H1 (cell line): ENCODE data around the gene RNPEPL1. TPM values are rescaled to one million over a fixed set of nuclear protein-coding genes. Genes with fewer than 3 reads are reported as not detected.

Experiments used
- CTCF ChIA-PET: fragments of 300-600 bp; sonication (Branson Sonifier 250); formaldehyde crosslinking; loops from one replicate; lab custom pipeline; 2021; ENCODE audit not compliant: partially characterized antibody; lab: Charles Lee
- POLR2A ChIA-PET: fragments of 300-600 bp; sonication (Branson Sonifier 250); formaldehyde crosslinking; loops from one replicate; lab custom pipeline; 2021; ENCODE audit warnings: inconsistent platforms; ENCODE audit not compliant: partially characterized antibody; lab: Charles Lee
- DNase-seq, 2 experiments: peaks; one replicate each; pipeline versions ENCODE4 v3.0.0 to v3.0.0-alpha.2; 2010 to 2022; ENCODE audit warnings: low spot score in 2 of 2, low read depth in 1 of 2, mixed read lengths in 1 of 2
- FAIRE-seq: peaks from 2 replicates; lab custom pipeline; 2011; peaks lifted over from hg19 to GRCh38; lab: Jason Lieb, UNC
- H2AFZ ChIP-seq: 2 replicates; pipeline ENCODE4 v1.8.1; 2012; ENCODE audit warnings: low read length, inconsistent platforms
- H2AK5ac ChIP-seq: 2 replicates; pipeline ENCODE4 v1.6.1; 2013; ENCODE audit warnings: low read depth, low read length
- H2BK120ac ChIP-seq: replicated peaks from 2 replicates; pipeline ENCODE3; 2013; ENCODE audit warnings: low read depth, low read length, inconsistent platforms
- H2BK12ac ChIP-seq: 2 replicates; pipeline ENCODE4 v1.6.1; 2013; ENCODE audit warnings: low read depth, low read length
- H2BK15ac ChIP-seq: 2 replicates; pipeline ENCODE4 v1.6.1; 2013; ENCODE audit warnings: low read length
- H2BK20ac ChIP-seq: 2 replicates; pipeline ENCODE4 v1.6.1; 2013; ENCODE audit warnings: low read length
- H2BK5ac ChIP-seq: 2 replicates; pipeline ENCODE4 v1.6.1; 2013; ENCODE audit warnings: low read depth, low read length
- H3K14ac ChIP-seq: 2 replicates; pipeline ENCODE4 v1.6.1; 2013; ENCODE audit warnings: inconsistent platforms; ENCODE audit not compliant: insufficient read length
- H3K18ac ChIP-seq: 2 replicates; pipeline ENCODE4 v1.6.1; 2013; ENCODE audit warnings: low read length; ENCODE audit errors: extremely low read depth
- H3K23ac ChIP-seq: 2 replicates; pipeline ENCODE4 v1.6.1; 2013; ENCODE audit warnings: inconsistent platforms; ENCODE audit not compliant: insufficient read length
- H3K23me2 ChIP-seq: 2 replicates; pipeline ENCODE4 v1.6.1; 2013; ENCODE audit warnings: low read depth, low read length
- H3K27ac ChIP-seq: 2 replicates; pipeline ENCODE4 v1.6.1; 2011; ENCODE audit warnings: low read depth, low read length, inconsistent platforms
- H3K27me3 ChIP-seq, 4 experiments: replicated peaks in 1 of 4; 1 replicate in 1 of 4; 2 replicates in 3 of 4; pipeline versions ENCODE4 v1.6.1 to v1.8.1; 2011 to 2013; ENCODE audit warnings: low read length in 3 of 4, mild to moderate bottlenecking in 3 of 4, inconsistent platforms in 2 of 4, mixed read lengths in 2 of 4, moderate library complexity in 1 of 4; ENCODE audit not compliant: control insufficient read depth in 3 of 4, insufficient read depth in 3 of 4; ENCODE audit errors: extremely low read depth in 1 of 4
- H3K36me3 ChIP-seq, 4 experiments: 2 replicates each; pipeline versions ENCODE4 v1.6.1 to v1.8.1; 2011 to 2013; ENCODE audit warnings: mild to moderate bottlenecking in 4 of 4, low read length in 3 of 4, moderate library complexity in 2 of 4, control low read depth in 1 of 4, inconsistent platforms in 1 of 4; ENCODE audit not compliant: insufficient read depth in 4 of 4, control insufficient read depth in 2 of 4
- H3K4ac ChIP-seq: replicated peaks from 2 replicates; pipeline ENCODE3; 2013; ENCODE audit warnings: low read length, low read depth, mixed read lengths, inconsistent platforms; ENCODE audit not compliant: insufficient read length
- H3K4me1 ChIP-seq, 4 experiments: replicated peaks in 1 of 4; 1 replicate in 1 of 4; 2 replicates in 3 of 4; pipeline versions ENCODE4 v1.6.1 to v1.8.1; 2011 to 2013; ENCODE audit warnings: low read length in 3 of 4, inconsistent platforms in 2 of 4, mixed read lengths in 1 of 4; ENCODE audit not compliant: insufficient read depth in 4 of 4, control insufficient read depth in 3 of 4
- H3K4me2 ChIP-seq, 2 experiments: 2 replicates each; pipeline versions ENCODE4 v1.6.1 to v1.8.1; 2011 to 2013; ENCODE audit warnings: low read depth in 2 of 2, low read length in 2 of 2, control low read depth in 1 of 2, inconsistent platforms in 1 of 2, mild to moderate bottlenecking in 1 of 2; ENCODE audit not compliant: insufficient read depth in 1 of 2
- H3K4me3 ChIP-seq, 4 experiments: fragments of 200-600, 300-600 bp in 1 of 4; sonication (generic), shearing (Covaris generic), sonication (Bioruptor Twin) in 1 of 4; 2 replicates each; pipeline versions ENCODE4 v1.5.1 to v1.8.1; 2011 to 2016; ENCODE audit warnings: low read length in 4 of 4, low read depth in 3 of 4, control low read depth in 2 of 4, inconsistent platforms in 2 of 4, mild to moderate bottlenecking in 2 of 4, mixed read lengths in 1 of 4, moderate library complexity in 1 of 4; ENCODE audit not compliant: insufficient read depth in 2 of 4; ENCODE audit errors: extremely low read depth in 1 of 4
- H3K56ac ChIP-seq: replicated peaks from 2 replicates; pipeline ENCODE3; 2013; ENCODE audit warnings: low read depth, mild to moderate bottlenecking, mixed read lengths, low read length, inconsistent platforms; ENCODE audit not compliant: insufficient read length
- H3K79me1 ChIP-seq: 2 replicates; pipeline ENCODE4 v1.6.1; 2013; ENCODE audit warnings: low read depth, low read length, control low read depth
- H3K79me2 ChIP-seq, 2 experiments: 2 replicates each; pipeline versions ENCODE4 v1.6.1 to v1.8.1; 2012 to 2013; ENCODE audit warnings: low read length in 2 of 2, mild to moderate bottlenecking in 2 of 2, inconsistent platforms in 1 of 2; ENCODE audit not compliant: insufficient read depth in 2 of 2, control insufficient read depth in 1 of 2
- H3K9ac ChIP-seq, 4 experiments: replicated peaks in 1 of 4; 1 replicate in 1 of 4; 2 replicates in 3 of 4; pipeline versions ENCODE4 v1.6.1 to v1.8.1; 2011 to 2013; ENCODE audit warnings: low read depth in 3 of 4, low read length in 3 of 4, control low read depth in 2 of 4, mild to moderate bottlenecking in 2 of 4, moderate library complexity in 2 of 4, inconsistent platforms in 1 of 4; ENCODE audit errors: extremely low read depth in 1 of 4
- H3K9me3 ChIP-seq, 2 experiments: 2 replicates each; pipeline versions ENCODE4 v1.6.1 to v1.8.1; 2012 to 2013; ENCODE audit warnings: mild to moderate bottlenecking in 2 of 2, moderate library complexity in 2 of 2, control low read depth in 1 of 2, inconsistent platforms in 1 of 2, low read depth in 1 of 2, low read length in 1 of 2, mixed read lengths in 1 of 2; ENCODE audit not compliant: insufficient read depth in 2 of 2
- H4K20me1 ChIP-seq, 2 experiments: replicated peaks in 1 of 2; 2 replicates each; pipeline versions ENCODE3 to v1.8.1; 2011 to 2013; ENCODE audit warnings: inconsistent platforms in 2 of 2, low read length in 2 of 2, mild to moderate bottlenecking in 1 of 2; ENCODE audit not compliant: insufficient read depth in 2 of 2, control insufficient read depth in 1 of 2
- H4K5ac ChIP-seq: 2 replicates; pipeline ENCODE4 v1.6.1; 2013; ENCODE audit warnings: low read length, low read depth, mixed read lengths, inconsistent platforms; ENCODE audit not compliant: insufficient read length
- H4K8ac ChIP-seq: 2 replicates; pipeline ENCODE4 v1.8.0; 2013; ENCODE audit warnings: mild to moderate bottlenecking, moderate library complexity, low read length, inconsistent platforms; ENCODE audit not compliant: insufficient read depth; ENCODE audit errors: extremely low read depth
- H4K91ac ChIP-seq: replicated peaks from 2 replicates; pipeline ENCODE3; 2013; ENCODE audit warnings: low read length, mixed read lengths, inconsistent platforms; ENCODE audit not compliant: insufficient read length
- TCF12 ChIP-seq: IDR thresholded peaks from 2 replicates; pipeline ENCODE4 v1.6.1; 2011; ENCODE audit warnings: low read depth, mild to moderate bottlenecking, low read length
- whole genome bisulfite sequencing, 2 experiments: shearing (Covaris generic) in 1 of 2; methylation state at CpG; one replicate each; pipeline versions ENCODE4 v1.1.6 to v1.1.7; 2013 to 2015; ENCODE audit warnings: low lambda C conversion rate in 2 of 2, mixed read lengths in 2 of 2, inconsistent platforms in 1 of 2, low coverage in 1 of 2, missing lambda C conversion rate in 1 of 2; ENCODE audit not compliant: insufficient replicate concordance in 2 of 2, insufficient coverage in 1 of 2, insufficient read length in 1 of 2; ENCODE audit errors: extremely low coverage in 1 of 2, missing lambda C conversion rate in 1 of 2; 5-methylcytosine and 5-hydroxymethylcytosine counted together
- polyA plus RNA-seq, 7 experiments: library from polyadenylated mRNA; depleted of rRNA in 3 of 7; stranded (reverse) in 5 of 7; unstranded in 2 of 7; fragments of >200 nt in 5 of 7; fragments of 200-250 nt in 2 of 7; gene quantifications; 1 replicate in 5 of 7; 2 replicates in 1 of 7; 4 replicates in 1 of 7; pipeline versions ENCODE4 v1.2.1 to v1.2.3, GENCODE V29; 2011 to 2013; ENCODE audit warnings: missing spikeins in 2 of 7, mixed read lengths in 2 of 7
- total RNA-seq: library from RNA; stranded (reverse); fragmentation: NEBNext Ultra II Directional; extraction: Animal tissue kit (Norgen Biotek cat#: 25700); gene quantifications from 2 replicates; pipeline ENCODE4 v1.2.1, GENCODE V29; 2021

The RNPEPL1 gene
- total and polyA plus RNA-seq, 2 of the 8 experiments (the other 6 are each of a cell fraction or from before 2014, with no cell fraction given), result 9.0 to 11.3 TPM

DNA sequence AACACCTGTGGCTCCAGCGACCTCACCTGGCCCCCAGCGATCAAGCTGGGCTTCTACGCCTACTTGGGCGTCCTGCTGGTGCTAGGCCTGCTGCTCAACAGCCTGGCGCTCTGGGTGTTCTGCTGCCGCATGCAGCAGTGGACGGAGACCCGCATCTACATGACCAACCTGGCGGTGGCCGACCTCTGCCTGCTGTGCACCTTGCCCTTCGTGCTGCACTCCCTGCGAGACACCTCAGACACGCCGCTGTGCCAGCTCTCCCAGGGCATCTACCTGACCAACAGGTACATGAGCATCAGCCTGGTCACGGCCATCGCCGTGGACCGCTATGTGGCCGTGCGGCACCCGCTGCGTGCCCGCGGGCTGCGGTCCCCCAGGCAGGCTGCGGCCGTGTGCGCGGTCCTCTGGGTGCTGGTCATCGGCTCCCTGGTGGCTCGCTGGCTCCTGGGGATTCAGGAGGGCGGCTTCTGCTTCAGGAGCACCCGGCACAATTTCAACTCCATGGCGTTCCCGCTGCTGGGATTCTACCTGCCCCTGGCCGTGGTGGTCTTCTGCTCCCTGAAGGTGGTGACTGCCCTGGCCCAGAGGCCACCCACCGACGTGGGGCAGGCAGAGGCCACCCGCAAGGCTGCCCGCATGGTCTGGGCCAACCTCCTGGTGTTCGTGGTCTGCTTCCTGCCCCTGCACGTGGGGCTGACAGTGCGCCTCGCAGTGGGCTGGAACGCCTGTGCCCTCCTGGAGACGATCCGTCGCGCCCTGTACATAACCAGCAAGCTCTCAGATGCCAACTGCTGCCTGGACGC lies 61.9 kb downstream of the RNPEPL1 start:
- no peak overlapping the region for H3K9ac ChIP-seq
- no peaks in the 10 kb centered on the region; a peak in 1 of 7 replicates for H3K4me1 ChIP-seq
- H3K56ac ChIP-seq, result no peak overlapping the region
- H2BK15ac ChIP-seq, result no peak overlapping the region
- no peak overlapping the region for H3K23ac ChIP-seq
- FAIRE-seq, result no peak
- H4K5ac ChIP-seq, result no peak overlapping the region
- CTCF ChIA-PET, result interaction anchor here (0.6 to 1.2 kb wide), 4 partner anchors 12 to 64 kb away, joined by 3 read pairs; no protein-coding TSS in a partner anchor
- TF ChIP-seq TCF12, result no peak
- TF ChIP-seq, all 59 proteins: peak for 0
- Histone ChIP-seq H3K23me2 (no peaks in the 10 kb centered on the region), H3K4me3 (no peak overlapping the region), H3K27ac (no peak overlapping the region), H3K79me2 (no peaks in the 10 kb centered on the region), H4K20me1 (no peaks in the 10 kb centered on the region), H3K27me3 (no peaks in the 10 kb centered on the region), H3K9me3 (peaks cover 26 to 43% of the 10 kb centered on the region in 2 experiments), H2AFZ (no peak overlapping the region), H3K18ac (no peak overlapping the region), H2BK20ac (no peak overlapping the region), H2BK12ac (no peak overlapping the region), H2AK5ac (no peak overlapping the region), H2BK120ac (no peak overlapping the region), H4K91ac (no peak overlapping the region), H4K8ac (no peak overlapping the region; the same call in 1 of the 2 replicates), H3K79me1 (no peaks in the 10 kb centered on the region), H3K4me2 (no peak overlapping the region), H2BK5ac (no peak overlapping the region), H3K4ac (no peak overlapping the region), H3K14ac (no peak overlapping the region), H3K36me3 (no peaks in the 10 kb centered on the region)
- WGBS, 2 experiments, result 91% methylated on average over 42 of the region's 50 CpGs; no CpG with 5 or more reads in 1 of the 2 experiments
- POLR2A ChIA-PET, result no interaction called here
- no peak for DNase-seq

Other genes with a start within 250 kb of the RNPEPL1 start
- 28.3 and 31.9 TPM in 2 replicates for gene GPC1, start 132.8 kb upstream of the RNPEPL1 start, total RNA-seq
- gene GPC1, start 132.8 kb upstream of the RNPEPL1 start, polyA plus RNA-seq (2011; rRNA removed), result 21.9 and 30.2 TPM in 2 replicates
- gene ANKMY1, start 10.5 kb upstream of the RNPEPL1 start, total RNA-seq, result 4.5 and 5.4 TPM in 2 replicates
- gene ANKMY1, start 10.5 kb upstream of the RNPEPL1 start, polyA plus RNA-seq (2011; rRNA removed), result 4.8 and 6.4 TPM in 2 replicates
- 1.3 and 2.1 TPM in 2 replicates for gene DUSP28, start 8.1 kb upstream of the RNPEPL1 start, total RNA-seq
- gene DUSP28, start 8.1 kb upstream of the RNPEPL1 start, polyA plus RNA-seq (2011; rRNA removed), result 2.3 and 3.3 TPM in 2 replicates
- gene CAPN10, start 18.2 kb downstream of the RNPEPL1 start, total RNA-seq, result 39.8 and 40.7 TPM in 2 replicates
- gene CAPN10, start 18.2 kb downstream of the RNPEPL1 start, polyA plus RNA-seq (2011; rRNA removed), result 30.7 and 44.5 TPM in 2 replicates
- 0.29 TPM in 1 of 2 replicates, not detected in the other for gene GPR35, start 57.0 kb downstream of the RNPEPL1 start, total RNA-seq
- 0.47 and 0.67 TPM in 2 replicates for gene GPR35, start 57.0 kb downstream of the RNPEPL1 start, polyA plus RNA-seq (2011; rRNA removed)
- not detected in 2 replicates for gene AQP12B, start 114.4 kb downstream of the RNPEPL1 start, total RNA-seq
- gene AQP12B, start 114.4 kb downstream of the RNPEPL1 start, polyA plus RNA-seq (2011; rRNA removed), result not detected in 2 replicates
- not detected in 2 replicates for gene AQP12A, start 123.4 kb downstream of the RNPEPL1 start, total RNA-seq
- gene AQP12A, start 123.4 kb downstream of the RNPEPL1 start, polyA plus RNA-seq (2011; rRNA removed), result not detected in 2 replicates